HepG2 (cell line): ENCODE measurements around the gene EPSTI1. TPM values are rescaled to one million over a fixed set of nuclear protein-coding genes. Genes with fewer than 3 reads are reported as not detected.

Source experiments
- ATAC-seq: fragments of 200-7000 bp; cut with Tn5 transposase; 3 replicates; pipeline ENCODE4 v1.9.1; 2020; ENCODE audit warnings: mild to moderate bottlenecking, moderate library complexity
- BruUV-seq: library from RNA; stranded (reverse); fragments of 400-500 nt; replicated peaks from 2 replicates; lab custom pipeline; 2021; lab: Mats Ljungman, UMichigan
- CTCF ChIA-PET: fragments of 300-600 bp; formaldehyde crosslinking; extraction: SDS; loops from one replicate; lab custom pipeline; 2021; ENCODE audit warnings: low total read pairs, inconsistent platforms, low intra/inter-chr PET ratio; lab: Yijun Ruan, JAX
- POLR2A ChIA-PET: fragments of 350-600 bp; sonication (Branson Sonifier 250); formaldehyde crosslinking; loops from one replicate; lab custom pipeline; 2020; ENCODE audit warnings: antibody characterized with exemption, inconsistent platforms; lab: Yijun Ruan, JAX
- DNase-seq: peaks from one replicate; pipeline ENCODE4 v3.0.0-alpha.2; 2015; ENCODE audit warnings: low spot score
- FAIRE-seq: peaks from 3 replicates; lab custom pipeline; 2011; peaks lifted over from hg19 to GRCh38; lab: Jason Lieb, UNC
- H2AFZ ChIP-seq: one replicate; pipeline ENCODE4 v1.6.1; 2011; ENCODE audit warnings: low read length, inconsistent platforms
- H3K27ac ChIP-seq: fragments of 300-600 bp; 3 replicates; pipeline ENCODE4 v1.8.0; 2011; ENCODE audit warnings: mixed run types, mild to moderate bottlenecking, mixed read lengths, low read length, inconsistent platforms; ENCODE audit not compliant: insufficient read depth; ENCODE audit errors: extremely low read length
- H3K27me3 ChIP-seq, 2 experiments: fragments of 200-600 bp in 1 of 2; 2 replicates in 1 of 2; 3 replicates in 1 of 2; pipeline versions ENCODE4 v1.6.0 to v1.8.0; 2011; ENCODE audit warnings: low read length in 2 of 2, mild to moderate bottlenecking in 2 of 2, moderate library complexity in 2 of 2, inconsistent platforms in 1 of 2; ENCODE audit not compliant: insufficient read depth in 2 of 2, control insufficient read depth in 1 of 2
- H3K36me3 ChIP-seq, 2 experiments: fragments of 200-600 bp in 1 of 2; replicated peaks in 1 of 2; 2 replicates in 1 of 2; 3 replicates in 1 of 2; pipeline versions ENCODE4 v1.5.1 to v1.8.0; 2011; ENCODE audit warnings: low read length in 2 of 2, inconsistent platforms in 1 of 2; ENCODE audit not compliant: insufficient read depth in 2 of 2, control insufficient read depth in 1 of 2
- H3K4me1 ChIP-seq: 2 replicates; pipeline ENCODE4 v1.5.1; 2012; ENCODE audit warnings: low read length, inconsistent platforms; ENCODE audit not compliant: insufficient read depth
- H3K4me2 ChIP-seq: 2 replicates; pipeline ENCODE4 v1.6.0; 2011; ENCODE audit warnings: low read depth, low read length, inconsistent platforms
- H3K4me3 ChIP-seq, 3 experiments: fragments of 200-600 bp in 1 of 3; sonication (generic), shearing (Covaris generic) in 1 of 3; replicated peaks in 1 of 3; 2 replicates each; pipeline ENCODE4 v1.5.1; 2011 to 2016; ENCODE audit warnings: low read length in 3 of 3, inconsistent platforms in 2 of 3, low read depth in 2 of 3, mild to moderate bottlenecking in 2 of 3, control low read depth in 1 of 3, mixed read lengths in 1 of 3; ENCODE audit not compliant: insufficient read depth in 1 of 3
- H3K79me2 ChIP-seq: one replicate; pipeline ENCODE4 v1.6.1; 2011; ENCODE audit warnings: low read length, inconsistent platforms; ENCODE audit not compliant: insufficient read depth
- H3K9ac ChIP-seq: 2 replicates; pipeline ENCODE4 v1.6.0; 2011; ENCODE audit warnings: mild to moderate bottlenecking, low read depth, low read length, inconsistent platforms; ENCODE audit not compliant: insufficient read depth
- H3K9me3 ChIP-seq: 2 replicates; pipeline ENCODE4 v1.5.1; 2012; ENCODE audit warnings: mild to moderate bottlenecking, low read length
- H4K20me1 ChIP-seq: 2 replicates; pipeline ENCODE4 v1.6.0; 2011; ENCODE audit warnings: inconsistent platforms, mild to moderate bottlenecking, low read length, moderate library complexity; ENCODE audit not compliant: insufficient read depth
- HINFP ChIP-seq: sonication (generic); formaldehyde crosslinking; IDR thresholded peaks from 2 replicates; pipeline ENCODE4 v1.4.0; 2020; ENCODE audit warnings: low read depth, mild to moderate bottlenecking, missing genetic modification reagents
- ZNF33A ChIP-seq: sonication (generic); formaldehyde crosslinking; IDR thresholded peaks from 2 replicates; pipeline ENCODE4 v1.5.1; 2020; ENCODE audit warnings: missing genetic modification reagents, mild to moderate bottlenecking, moderate library complexity, borderline replicate concordance
- ZNF510 ChIP-seq: sonication (generic); formaldehyde crosslinking; IDR thresholded peaks from 2 replicates; pipeline ENCODE4 v1.4.0; 2020; ENCODE audit warnings: low read depth, mild to moderate bottlenecking, missing genetic modification reagents
- WGBS: methylation state at CpG from one replicate; pipeline ENCODE4 v1.1.6; 2017; ENCODE audit warnings: low lambda C conversion rate; 5-methylcytosine and 5-hydroxymethylcytosine counted together
- in situ Hi-C: cut with HindIII; loops from 2 replicates; pipeline ENCODE4 v1.10.0; 2017; ENCODE audit warnings: low pct_unique_long_range_greater_than_20kb; ENCODE audit not compliant: extremely low pct_ligation_motif_present
- intact Hi-C: fragments of 100-400 bp; cut with micrococcal nuclease; formaldehyde crosslinking; loops from one replicate; pipeline ENCODE4 v1.10.0; 2022; ENCODE audit not compliant: unreplicated experiment
- polyA plus RNA-seq, 8 experiments: library from polyadenylated mRNA; depleted of rRNA in 3 of 8; stranded (reverse) in 7 of 8; unstranded in 1 of 8; fragments of >200 nt; fragmentation: Illumina TruSeq in 4 of 8; extraction: Trizol in 4 of 8; gene quantifications; 2 replicates each; pipeline versions ENCODE4 v1.2.1 to v1.2.3, GENCODE V29; 2011 to 2016; ENCODE audit warnings: low read depth in 4 of 8, missing spikeins in 1 of 8, mixed read lengths in 1 of 8; ENCODE audit not compliant: insufficient read depth in 1 of 8
- total RNA-seq, 5 experiments: library from RNA; depleted of rRNA; stranded (reverse); fragments of >200 nt; fragmentation: Illumina TruSeq; extraction: Trizol; gene quantifications; 2 replicates each; pipeline ENCODE4 v1.2.3, GENCODE V29; 2016; ENCODE audit warnings: low read depth in 1 of 5

The EPSTI1 gene
- total and polyA plus RNA-seq, 2 of the 13 experiments (the other 11 are each of a cell fraction or from before 2014, with no cell fraction given): 0.03 TPM; not detected in 1

- Histone ChIP-seq H3K9ac (no peak overlapping the region), H3K9me3 (no peaks in the 10 kb centered on the region), H3K4me3 (no peak overlapping the region), H3K36me3 (no peaks in the 10 kb centered on the region), H4K20me1 (no peaks in the 10 kb centered on the region), H3K27me3 (peaks cover 0 to 3% of the 10 kb centered on the region in 2 experiments; a peak in 1 of 5 replicates), H2AFZ (no peak overlapping the region), H3K4me2 (no peak overlapping the region), H3K79me2 (no peaks in the 10 kb centered on the region), H3K4me1 (no peaks in the 10 kb centered on the region), H3K27ac (no peak overlapping the region)
- in situ Hi-C loops (no loop called here), intact Hi-C loops (no loop called here)
- POLR2A ChIA-PET: no interaction called here
- FAIRE-seq: no peak
- no peak for DNase-seq
- BruUV-seq: no TSS peak
- TF ChIP-seq HINFP: no peak
- CTCF ChIA-PET: no interaction called here
- ATAC-seq: no peak
- WGBS: 35% methylated on average over 5 of the region's 5 CpGs
These were observed 24.2 kb upstream of the EPSTI1 start for GRCh38 chr13:43016226-43016625.

DNA sequence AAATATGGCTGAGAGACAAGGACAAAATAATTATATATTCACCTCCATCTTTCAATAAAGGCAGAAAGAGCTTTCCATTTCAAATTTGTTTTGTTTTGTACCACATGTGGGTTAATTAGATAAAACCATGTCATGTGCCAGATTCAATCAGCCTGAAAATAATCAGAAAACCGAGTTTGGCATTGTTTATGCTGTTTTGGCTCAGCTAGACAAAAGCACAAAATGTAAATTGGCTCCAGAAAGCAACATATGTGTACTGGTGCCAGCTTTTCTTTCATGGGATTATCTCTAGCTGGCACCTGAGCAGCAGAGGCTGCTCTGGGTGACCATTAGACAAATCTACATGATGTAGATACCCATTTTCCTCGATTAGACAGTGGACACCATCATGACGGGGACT lies 22.1 kb upstream of the EPSTI1 start:
- WGBS: 41% methylated on average over 3 of the region's 3 CpGs
- Histone ChIP-seq H3K36me3 (no peaks in the 10 kb centered on the region), H4K20me1 (no peaks in the 10 kb centered on the region), H3K27me3 (peaks cover 0 to 3% of the 10 kb centered on the region in 2 experiments; a peak in 1 of 5 replicates), H3K27ac (no peak overlapping the region), H3K4me1 (no peaks in the 10 kb centered on the region), H3K4me3 (no peak overlapping the region), H3K9ac (no peak overlapping the region), H3K9me3 (no peaks in the 10 kb centered on the region), H3K79me2 (no peaks in the 10 kb centered on the region), H3K4me2 (no peak overlapping the region), H2AFZ (no peak overlapping the region)
- POLR2A ChIA-PET: no interaction called here
- no peak for DNase-seq
- CTCF ChIA-PET: no interaction called here
- intact Hi-C loops (no loop called here), in situ Hi-C loops (no loop called here)
- FAIRE-seq: no peak
- ATAC-seq: no peak
- TF ChIP-seq ZNF510 (CRISPR knock-in tag): no peak
- TF ChIP-seq ZNF33A (CRISPR knock-in tag): no peak
- no TSS peak for BruUV-seq
